Suprapubic skin (tissue), 4 donors: ENCODE results near the gene TBX5. TPM values are rescaled to one million over a fixed set of nuclear protein-coding genes. Genes with fewer than 3 reads are reported as not detected.

Source experiments
- DNase-seq, 2 donors: peaks; one replicate each; pipeline ENCODE4 v3.0.0-alpha.2; 2019; ENCODE audit warnings: low spot score in 2 of 2
- H3K27ac ChIP-seq: fragments of 200-600 bp; sonication (generic); one replicate; pipeline ENCODE4 v1.5.1; 2019
- H3K27me3 ChIP-seq: fragments of 200-600 bp; sonication (generic); one replicate; pipeline ENCODE4 v1.5.1; 2019
- H3K36me3 ChIP-seq: fragments of 200-600 bp; sonication (generic); one replicate; pipeline ENCODE4 v1.5.1; 2019
- H3K4me1 ChIP-seq: fragments of 200-600 bp; sonication (generic); one replicate; pipeline ENCODE4 v1.5.1; 2019
- H3K4me3 ChIP-seq: fragments of 200-600 bp; sonication (generic); one replicate; pipeline ENCODE4 v1.5.1; 2019; ENCODE audit warnings: mild to moderate bottlenecking
- H3K9me3 ChIP-seq: fragments of 200-600 bp; sonication (generic); one replicate; pipeline ENCODE4 v1.5.1; 2019
- EP300 ChIP-seq: sonication (generic); formaldehyde crosslinking; IDR thresholded peaks from one replicate; pipeline ENCODE4 v1.6.1; 2017; ENCODE audit warnings: antibody characterized with exemption
- POLR2A ChIP-seq, 2 donors: fragments of 450-650 bp; IDR thresholded peaks; one replicate each; pipeline ENCODE4 v1.6.1; 2017; ENCODE audit warnings: antibody characterized with exemption in 2 of 2, mild to moderate bottlenecking in 2 of 2, moderate library complexity in 2 of 2
- POLR2AphosphoS5 ChIP-seq, 3 donors: sonication (generic); formaldehyde crosslinking; IDR thresholded peaks; one replicate each; pipeline ENCODE4 v1.6.1; 2017; ENCODE audit warnings: antibody characterized with exemption in 3 of 3
- WGBS: methylation state at CpG from one replicate; pipeline ENCODE4 v1.1.5; 2018; 5-methylcytosine and 5-hydroxymethylcytosine counted together
- total RNA-seq, 4 donors: library from RNA; depleted of rRNA; stranded (reverse); fragments of >200 nt; gene quantifications; one replicate each; pipeline ENCODE4 v1.1.0, GENCODE V29; 2016
- TF ChIP-seq, protein P1 (sequence below), 2 donors: fragments of 200-600 bp in 1 of 2; fragments of 450-650 bp in 1 of 2; sonication (generic) in 1 of 2; IDR thresholded peaks; one replicate each; pipeline ENCODE4 v1.5.1; 2016 to 2019; ENCODE audit warnings: antibody characterized with exemption in 2 of 2, mild to moderate bottlenecking in 1 of 2, moderate library complexity in 1 of 2

Gene TBX5
- total RNA-seq, 4 donors from 2014 or later = 0.44 to 3.5 (median 2.1) TPM; not detected in 1

DNA sequence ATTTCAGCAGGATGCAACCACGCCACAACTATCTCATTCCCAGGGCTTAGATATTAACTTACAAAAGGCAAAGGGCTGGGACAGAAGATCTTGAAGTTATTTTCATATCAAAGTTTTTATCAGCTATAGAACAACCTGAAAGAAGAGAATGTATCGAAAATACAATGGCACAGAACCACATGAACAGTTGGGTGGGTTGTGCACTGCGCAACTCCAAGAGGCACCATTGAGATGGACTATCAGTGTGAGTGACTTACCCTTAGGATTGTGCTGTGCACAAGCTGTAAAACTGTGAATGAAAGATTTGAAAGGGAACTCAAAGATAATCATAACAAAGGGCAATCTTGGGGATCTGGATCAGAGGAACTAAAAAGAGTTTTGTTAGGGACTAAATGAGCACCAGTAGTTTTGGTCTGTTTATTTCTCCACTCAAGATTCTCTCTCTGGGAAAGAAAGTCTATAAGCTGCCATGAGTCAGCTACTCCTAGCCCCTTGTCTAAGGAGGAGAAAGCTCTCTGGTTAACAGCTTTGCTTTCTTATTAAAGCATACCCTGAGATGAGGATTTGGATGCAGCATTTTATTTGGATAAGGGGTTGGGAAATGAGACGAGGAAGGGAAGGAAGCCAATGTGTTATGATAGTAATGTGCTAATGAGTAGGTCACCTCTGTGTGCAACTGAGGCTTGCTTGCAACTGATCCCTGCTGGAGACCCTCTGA, 62.2 kb downstream of the TBX5 start:
- H3K4me3 ChIP-seq = no peak overlapping the region
- H3K27me3 ChIP-seq = peaks cover 17% of the 10 kb centered on the region
- H3K9me3 ChIP-seq = no peaks in the 10 kb centered on the region
- 84% methylated on average over 4 of the region's 4 CpGs for WGBS
- no peak for DNase-seq
- no peaks in the 10 kb centered on the region for H3K36me3 ChIP-seq
- no peaks in the 10 kb centered on the region for H3K4me1 ChIP-seq
- TF ChIP-seq POLR2AphosphoS5 (IDR thresholded peaks at IDR 0.05) = no peak
- TF ChIP-seq POLR2A (IDR thresholded peaks at IDR 0.05) = no peak
- TF ChIP-seq EP300 = no peak
- TF ChIP-seq, protein P1, sequence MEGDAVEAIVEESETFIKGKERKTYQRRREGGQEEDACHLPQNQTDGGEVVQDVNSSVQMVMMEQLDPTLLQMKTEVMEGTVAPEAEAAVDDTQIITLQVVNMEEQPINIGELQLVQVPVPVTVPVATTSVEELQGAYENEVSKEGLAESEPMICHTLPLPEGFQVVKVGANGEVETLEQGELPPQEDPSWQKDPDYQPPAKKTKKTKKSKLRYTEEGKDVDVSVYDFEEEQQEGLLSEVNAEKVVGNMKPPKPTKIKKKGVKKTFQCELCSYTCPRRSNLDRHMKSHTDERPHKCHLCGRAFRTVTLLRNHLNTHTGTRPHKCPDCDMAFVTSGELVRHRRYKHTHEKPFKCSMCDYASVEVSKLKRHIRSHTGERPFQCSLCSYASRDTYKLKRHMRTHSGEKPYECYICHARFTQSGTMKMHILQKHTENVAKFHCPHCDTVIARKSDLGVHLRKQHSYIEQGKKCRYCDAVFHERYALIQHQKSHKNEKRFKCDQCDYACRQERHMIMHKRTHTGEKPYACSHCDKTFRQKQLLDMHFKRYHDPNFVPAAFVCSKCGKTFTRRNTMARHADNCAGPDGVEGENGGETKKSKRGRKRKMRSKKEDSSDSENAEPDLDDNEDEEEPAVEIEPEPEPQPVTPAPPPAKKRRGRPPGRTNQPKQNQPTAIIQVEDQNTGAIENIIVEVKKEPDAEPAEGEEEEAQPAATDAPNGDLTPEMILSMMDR (IDR thresholded peaks at IDR 0.05) = no peak
- no peak overlapping the region for H3K27ac ChIP-seq

DNA sequence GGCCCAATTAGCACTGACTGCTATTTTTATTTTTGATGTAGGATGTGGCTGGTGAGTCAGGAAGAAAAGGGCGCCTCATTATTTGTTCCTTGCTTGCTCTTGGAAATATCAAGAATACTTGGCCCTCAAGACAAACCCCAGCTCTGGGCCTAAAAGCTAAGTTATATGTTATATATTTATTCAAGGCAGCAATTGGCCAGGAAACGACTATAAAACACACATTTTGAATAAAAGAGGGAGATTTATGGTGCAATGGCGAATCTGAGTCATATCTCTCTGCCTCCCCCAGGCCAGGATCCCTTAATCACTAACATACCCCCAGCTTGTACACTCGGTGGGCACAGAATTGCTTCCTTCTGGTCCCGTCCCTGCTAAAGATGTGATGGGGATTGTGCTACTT, 63.3 kb downstream of the TBX5 start:
- no peaks in the 10 kb centered on the region for H3K9me3 ChIP-seq
- H3K36me3 ChIP-seq = no peaks in the 10 kb centered on the region
- no peaks in the 10 kb centered on the region for H3K4me1 ChIP-seq
- H3K4me3 ChIP-seq = no peak overlapping the region
- H3K27me3 ChIP-seq = peaks cover 17% of the 10 kb centered on the region
- DNase-seq = no peak
- no peak for TF ChIP-seq EP300
- TF ChIP-seq POLR2A (IDR thresholded peaks at IDR 0.05) = no peak
- TF ChIP-seq, protein P1 (IDR thresholded peaks at IDR 0.05) = no peak
- TF ChIP-seq POLR2AphosphoS5 (IDR thresholded peaks at IDR 0.05) = no peak
- H3K27ac ChIP-seq = no peak overlapping the region
- WGBS = 59% methylated on average over 5 of the region's 5 CpGs

DNA sequence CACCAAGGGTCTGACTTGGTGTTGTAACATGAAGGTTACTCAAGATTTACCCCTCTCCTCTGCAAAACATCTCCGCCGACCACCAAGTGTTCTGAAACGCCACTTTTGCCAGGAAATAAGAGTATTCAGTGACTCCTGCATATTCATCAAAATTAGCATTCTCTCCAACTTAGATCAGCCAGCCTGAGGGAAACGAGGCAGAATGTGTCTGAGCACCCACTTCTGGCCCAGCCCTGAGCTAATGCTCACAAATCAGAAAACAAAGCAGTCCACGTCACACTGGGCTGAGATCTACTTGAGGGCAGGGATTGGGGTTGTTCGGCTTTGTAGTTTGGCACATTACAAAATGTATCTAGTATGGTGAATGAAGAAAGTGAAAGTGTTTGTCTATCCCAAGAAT, 64.3 kb downstream of the TBX5 start:
- H3K27ac ChIP-seq = no peak overlapping the region
- no peak for DNase-seq
- no peaks in the 10 kb centered on the region for H3K36me3 ChIP-seq
- H3K4me1 ChIP-seq = no peaks in the 10 kb centered on the region
- H3K9me3 ChIP-seq = no peaks in the 10 kb centered on the region
- H3K4me3 ChIP-seq = no peak overlapping the region
- 70% methylated on average over 6 of the region's 6 CpGs for WGBS
- peaks cover 17% of the 10 kb centered on the region for H3K27me3 ChIP-seq
- TF ChIP-seq, protein P1 (IDR thresholded peaks at IDR 0.05) = no peak
- TF ChIP-seq POLR2AphosphoS5 (IDR thresholded peaks at IDR 0.05) (no peak), EP300 (no peak), POLR2A (IDR thresholded peaks at IDR 0.05) (no peak)

DNA sequence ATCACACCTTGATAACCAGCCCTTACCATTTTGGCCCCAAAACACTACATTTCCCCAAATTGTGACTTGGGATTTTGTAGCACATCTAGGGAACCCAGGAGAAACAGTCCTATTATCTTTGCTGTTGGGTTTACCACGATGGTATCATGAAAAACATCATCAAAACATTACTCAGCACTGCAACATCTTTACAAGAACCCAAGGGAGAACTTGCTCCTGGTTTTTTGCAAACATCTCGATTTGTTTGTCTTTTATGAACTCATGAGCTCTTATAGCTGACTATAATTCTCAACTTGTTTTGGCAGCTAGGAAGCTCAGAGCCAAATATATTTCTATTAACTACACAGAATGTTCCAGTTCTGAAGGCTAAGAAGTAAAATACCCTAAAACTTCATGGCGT, 65.7 kb downstream of the TBX5 start:
- Histone ChIP-seq H3K4me1 (no peaks in the 10 kb centered on the region), H3K36me3 (no peaks in the 10 kb centered on the region), H3K27me3 (peaks cover 21% of the 10 kb centered on the region), H3K9me3 (no peaks in the 10 kb centered on the region), H3K27ac (no peak overlapping the region), H3K4me3 (no peak overlapping the region)
- TF ChIP-seq POLR2AphosphoS5 (IDR thresholded peaks at IDR 0.05) (no peak), EP300 (no peak), POLR2A (IDR thresholded peaks at IDR 0.05) (no peak)
- TF ChIP-seq, protein P1 (IDR thresholded peaks at IDR 0.05) = no peak
- 68% methylated on average over 3 of the region's 3 CpGs for WGBS
- no peak for DNase-seq

DNA sequence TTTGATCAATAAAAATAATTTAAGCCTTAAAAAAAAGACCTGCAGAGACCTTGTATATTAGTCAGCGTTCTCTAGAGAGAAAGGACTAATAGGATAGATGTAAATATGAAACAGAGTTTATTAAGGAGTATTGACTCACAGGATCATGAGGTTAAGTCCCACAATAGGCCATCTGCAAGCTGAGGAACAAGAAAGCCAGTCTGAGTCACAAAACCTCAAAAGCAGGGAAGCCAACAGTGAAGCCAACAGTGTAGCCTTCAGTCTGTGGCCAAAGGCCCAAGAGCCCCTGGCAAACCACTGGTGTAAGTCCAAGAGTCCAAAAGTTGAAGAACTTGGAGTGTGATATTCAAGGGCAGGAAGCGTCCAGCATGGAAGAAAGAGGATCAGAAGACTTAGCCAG, 66.3 kb downstream of the TBX5 start:
- Histone ChIP-seq H3K4me3 (no peak overlapping the region), H3K9me3 (no peaks in the 10 kb centered on the region), H3K4me1 (no peaks in the 10 kb centered on the region), H3K27me3 (peaks cover 20% of the 10 kb centered on the region), H3K36me3 (no peaks in the 10 kb centered on the region), H3K27ac (no peak overlapping the region)
- DNase-seq = no peak
- TF ChIP-seq POLR2A (IDR thresholded peaks at IDR 0.05) = no peak
- no peak for TF ChIP-seq POLR2AphosphoS5 (IDR thresholded peaks at IDR 0.05)
- no peak for TF ChIP-seq EP300
- TF ChIP-seq, protein P1 (IDR thresholded peaks at IDR 0.05) = no peak
- 74% methylated on average over 2 of the region's 2 CpGs for WGBS
